ENCODE results near the gene INF2.

The INF2 gene

DNA sequence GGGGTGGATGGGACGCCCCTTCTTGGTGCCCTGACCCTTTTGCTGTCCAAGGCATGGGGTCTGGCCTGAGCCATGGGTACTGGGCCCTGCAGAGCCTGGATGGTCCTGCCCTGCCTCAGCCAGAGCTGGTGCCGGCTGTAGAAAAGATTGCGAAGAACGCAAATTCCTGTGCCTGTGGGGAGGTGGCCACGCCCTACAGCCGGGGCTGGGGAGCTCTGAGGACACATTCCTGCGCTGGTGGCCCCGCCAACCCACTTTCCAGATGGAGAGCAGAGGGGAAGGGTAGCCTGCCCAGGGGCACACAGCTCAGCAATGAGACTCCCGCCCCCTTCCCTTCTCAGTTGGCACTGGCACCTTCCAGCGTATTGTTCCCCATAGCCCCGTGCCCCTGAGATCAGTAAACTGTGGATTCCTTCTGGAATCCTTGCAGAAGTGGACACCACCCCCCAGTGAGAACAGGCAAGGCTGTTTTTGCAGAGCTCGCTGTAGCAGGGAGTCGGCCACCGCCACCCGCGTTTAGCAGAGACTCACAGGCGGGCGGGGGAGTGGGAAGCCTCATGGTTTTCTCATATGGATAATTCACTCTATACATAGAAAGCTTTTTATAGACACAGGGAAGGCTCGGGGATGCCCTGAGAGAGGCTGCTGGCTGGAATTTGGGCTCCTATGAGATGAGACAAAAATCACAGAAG lies 8.6 kb downstream of the INF2 start:
- Mint-ChIP-seq H3K4me1 (ENCODE audit: low read depth) (peaks cover 25% of the 10 kb centered on the region), H3K27me3 (no peaks in the 10 kb centered on the region), H3K9me3 (no peaks in the 10 kb centered on the region), H3K27ac (no peak overlapping the region), H3K4me3 (no peak overlapping the region), H3K36me3 (ENCODE audit: low read depth) (no peaks in the 10 kb centered on the region)

DNA sequence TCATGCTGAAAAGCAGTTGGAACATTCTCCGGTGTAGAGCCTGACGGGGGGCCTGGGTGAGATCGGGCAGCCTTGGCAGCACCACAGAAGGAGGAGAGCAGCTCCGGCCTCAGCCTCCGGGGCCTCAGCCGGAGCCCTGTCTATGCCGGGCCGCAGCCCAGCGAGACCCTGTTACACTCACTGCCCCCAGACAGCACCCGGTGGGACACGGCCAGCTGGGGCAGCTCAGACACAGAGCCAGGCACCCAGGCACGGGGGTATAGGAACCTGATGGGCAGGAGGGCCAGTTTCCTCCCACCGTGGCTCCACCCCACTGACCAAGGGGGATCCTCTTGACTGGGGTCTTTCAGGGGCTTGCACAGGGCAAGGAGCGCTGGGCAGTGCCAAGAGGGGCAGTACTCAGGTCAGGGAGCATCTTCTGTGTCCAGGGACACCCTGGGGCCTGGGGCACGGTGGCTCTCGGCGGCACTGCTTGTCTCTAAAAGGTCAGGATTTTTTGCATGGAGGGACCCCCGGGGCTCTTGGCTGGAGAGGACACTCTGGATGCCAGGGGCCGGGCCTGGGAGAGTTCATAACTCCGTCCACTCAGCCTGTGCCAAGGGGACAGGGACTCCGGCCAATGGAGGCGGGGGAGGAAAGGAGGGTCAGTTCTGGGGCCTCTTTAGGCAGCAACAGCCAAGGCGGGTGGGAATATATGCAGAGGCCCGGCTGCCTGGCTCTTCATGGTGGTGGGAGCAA lies 9.4 kb downstream of the INF2 start:
- Mint-ChIP-seq H3K36me3 (ENCODE audit: low read depth) (peaks cover under 1% of the 10 kb centered on the region), H3K27me3 (no peaks in the 10 kb centered on the region), H3K4me1 (ENCODE audit: low read depth) (peaks cover 22% of the 10 kb centered on the region), H3K9me3 (no peaks in the 10 kb centered on the region), H3K4me3 (no peak overlapping the region), H3K27ac (no peak overlapping the region)

DNA sequence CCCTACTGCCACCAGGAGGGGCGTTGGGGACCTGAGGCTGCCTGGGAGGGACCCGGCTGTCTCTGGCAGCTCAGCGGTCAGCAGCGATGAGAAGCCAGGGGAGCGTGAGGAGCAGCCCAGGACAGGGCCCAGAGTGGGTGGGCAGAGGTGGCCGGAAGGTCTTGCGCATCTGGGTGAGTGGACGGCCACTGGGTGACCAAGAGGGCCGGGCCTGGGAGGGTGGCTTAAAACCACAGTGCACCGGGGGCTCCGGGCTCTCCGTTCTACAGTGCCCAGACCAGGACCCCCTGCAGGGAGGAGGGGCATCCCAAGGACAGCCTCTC lies 10.0 kb downstream of the INF2 start:
- peaks cover 6% of the 10 kb centered on the region for H3K36me3 Mint-ChIP-seq (ENCODE audit: low read depth)
- no peak overlapping the region for H3K4me3 Mint-ChIP-seq
- H3K27me3 Mint-ChIP-seq, result no peaks in the 10 kb centered on the region
- H3K27ac Mint-ChIP-seq, result no peak overlapping the region
- H3K9me3 Mint-ChIP-seq, result no peaks in the 10 kb centered on the region
- peaks cover 18% of the 10 kb centered on the region for H3K4me1 Mint-ChIP-seq (ENCODE audit: low read depth)

DNA sequence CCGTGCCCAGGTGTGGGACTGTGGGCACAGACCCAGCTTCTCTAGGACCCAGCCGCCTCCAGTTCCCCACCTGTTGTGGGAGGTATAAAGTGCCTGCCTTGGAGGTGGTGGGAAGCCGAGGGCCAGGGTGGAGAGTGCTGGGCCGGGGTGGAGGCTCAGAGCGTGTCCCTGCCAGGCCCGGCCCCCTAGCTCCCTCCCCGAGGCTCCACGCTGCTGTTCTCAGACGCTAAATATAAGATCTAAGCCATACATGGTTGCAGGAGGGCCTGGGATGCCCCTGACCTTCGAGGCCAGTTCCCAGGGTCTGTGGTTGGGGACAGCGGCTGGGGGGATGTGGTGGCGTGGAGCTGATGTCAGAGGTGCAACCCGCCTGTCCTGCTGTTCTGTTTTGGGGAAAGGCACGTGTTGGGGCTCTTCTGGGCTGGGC lies 10.8 kb downstream of the INF2 start:
- Mint-ChIP-seq H3K36me3 (ENCODE audit: low read depth) (peaks cover 8% of the 10 kb centered on the region), H3K4me3 (no peak overlapping the region), H3K4me1 (ENCODE audit: low read depth) (peaks cover 9% of the 10 kb centered on the region), H3K9me3 (no peaks in the 10 kb centered on the region), H3K27me3 (no peaks in the 10 kb centered on the region), H3K27ac (peak overlapping the region; percentile 36)

DNA sequence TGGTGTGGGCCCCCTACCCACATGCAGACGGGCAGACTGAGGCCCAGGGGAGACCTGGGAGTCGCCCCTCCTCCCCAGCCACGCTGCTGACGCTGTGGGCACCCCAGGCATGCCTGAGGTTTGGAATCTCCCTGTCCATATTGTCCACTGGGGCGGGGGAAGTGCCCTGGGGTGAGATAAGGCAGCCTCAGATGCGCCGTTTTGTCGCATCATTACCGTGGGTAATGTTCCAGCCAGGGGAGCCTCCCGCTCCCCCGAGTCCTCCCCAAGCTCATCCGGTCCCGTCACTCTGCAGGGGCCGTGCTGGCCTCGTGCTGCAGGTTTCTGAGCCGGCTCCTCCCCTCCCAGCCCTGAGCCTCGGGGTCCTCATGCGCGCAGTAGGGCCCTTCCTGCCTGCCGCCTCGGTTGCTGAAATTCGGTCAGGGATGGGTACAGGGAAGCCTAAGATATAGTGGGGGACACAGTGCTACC lies 11.4 kb downstream of the INF2 start:
- H3K36me3 Mint-ChIP-seq (ENCODE audit: low read depth), result peaks cover 8% of the 10 kb centered on the region
- no peaks in the 10 kb centered on the region for H3K27me3 Mint-ChIP-seq
- H3K27ac Mint-ChIP-seq, result peak overlapping the region; percentile 36
- H3K9me3 Mint-ChIP-seq, result no peaks in the 10 kb centered on the region
- H3K4me3 Mint-ChIP-seq, result no peak overlapping the region
- peaks cover 4% of the 10 kb centered on the region for H3K4me1 Mint-ChIP-seq (ENCODE audit: low read depth)

DNA sequence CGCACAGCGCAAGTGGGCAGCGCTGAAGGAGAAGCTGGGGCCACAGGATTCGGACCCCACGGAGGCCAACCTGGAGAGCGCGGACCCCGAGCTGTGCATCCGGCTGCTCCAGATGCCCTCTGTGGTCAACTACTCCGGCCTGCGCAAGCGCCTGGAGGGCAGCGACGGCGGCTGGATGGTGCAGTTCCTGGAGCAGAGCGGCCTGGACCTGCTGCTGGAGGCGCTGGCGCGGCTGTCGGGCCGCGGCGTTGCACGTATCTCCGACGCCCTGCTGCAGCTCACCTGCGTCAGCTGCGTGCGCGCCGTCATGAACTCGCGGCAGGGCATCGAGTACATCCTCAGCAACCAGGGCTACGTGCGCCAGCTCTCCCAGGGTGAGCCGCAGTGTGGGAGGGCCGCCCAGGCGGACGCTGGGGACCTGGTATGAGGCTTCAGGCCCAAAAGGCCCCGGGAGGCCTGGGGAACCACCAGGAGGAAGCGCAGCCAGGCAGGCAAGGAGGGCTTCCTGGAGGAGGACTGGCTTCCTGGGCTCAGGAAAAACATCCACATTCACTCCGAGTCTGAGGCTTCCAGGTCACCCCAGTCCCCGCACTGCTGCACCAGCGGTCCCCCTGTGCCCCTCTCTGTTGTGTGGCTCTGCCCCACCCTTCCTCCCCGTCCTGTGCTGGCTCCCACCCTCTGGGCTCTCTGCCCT lies 12.1 kb downstream of the INF2 start:
- H3K4me3 Mint-ChIP-seq, result no peak overlapping the region

DNA sequence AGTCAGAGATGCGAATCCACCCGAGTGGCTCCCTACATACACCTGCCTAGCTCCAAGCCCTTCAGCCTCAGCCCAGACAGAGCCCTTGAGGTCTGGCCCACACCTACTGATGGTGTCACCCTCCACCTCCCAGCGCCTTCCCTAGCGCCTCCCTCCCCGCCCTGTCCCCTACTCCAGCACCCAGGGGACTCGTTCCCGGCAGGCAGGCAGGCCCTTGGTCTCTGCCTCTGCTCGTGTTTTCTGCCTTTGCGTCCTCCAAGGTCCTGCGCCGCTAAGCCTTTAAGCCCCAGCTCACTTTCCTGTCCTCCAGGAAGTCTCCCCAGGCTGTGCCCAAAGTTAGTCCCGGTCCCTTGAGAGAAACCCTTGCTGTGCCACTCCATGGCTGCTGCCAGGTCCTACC lies 12.7 kb downstream of the INF2 start:
- H3K36me3 Mint-ChIP-seq (ENCODE audit: low read depth), result peaks cover 8% of the 10 kb centered on the region
- no peak overlapping the region for H3K4me3 Mint-ChIP-seq
- no peaks in the 10 kb centered on the region for H3K9me3 Mint-ChIP-seq
- H3K27ac Mint-ChIP-seq, result no peak overlapping the region
- H3K27me3 Mint-ChIP-seq, result no peaks in the 10 kb centered on the region
- no peaks in the 10 kb centered on the region for H3K4me1 Mint-ChIP-seq (ENCODE audit: low read depth)

More for the DNA sequence above, 12.1 kb downstream of the INF2 start:
- Mint-ChIP-seq H3K27me3 (no peaks in the 10 kb centered on the region), H3K36me3 (ENCODE audit: low read depth) (peaks cover 8% of the 10 kb centered on the region), H3K4me1 (ENCODE audit: low read depth) (no peaks in the 10 kb centered on the region), H3K27ac (no peak overlapping the region), H3K9me3 (no peaks in the 10 kb centered on the region)

DNA sequence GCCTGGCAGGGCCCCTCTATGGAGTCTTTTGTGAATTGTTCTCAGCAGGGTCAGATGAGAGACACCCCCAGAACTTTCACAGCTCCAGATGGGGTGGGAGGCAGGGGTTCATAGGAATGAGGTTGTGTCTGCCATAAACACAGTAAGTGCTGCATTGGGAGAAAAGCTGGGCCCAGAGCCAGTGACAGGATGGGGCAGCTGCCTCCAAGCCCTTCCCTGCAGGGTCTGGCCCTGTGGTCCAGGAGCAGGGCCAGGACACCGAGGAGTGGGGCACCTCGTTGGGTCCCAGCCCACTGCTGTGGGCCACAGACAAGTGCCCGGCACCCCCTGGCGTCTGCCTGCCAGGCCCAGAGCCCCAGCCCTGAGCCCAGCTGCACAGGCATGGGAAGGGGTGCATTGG lies 13.3 kb downstream of the INF2 start:
- no peak overlapping the region for H3K27ac Mint-ChIP-seq
- no peaks in the 10 kb centered on the region for H3K9me3 Mint-ChIP-seq
- peaks cover 8% of the 10 kb centered on the region for H3K36me3 Mint-ChIP-seq (ENCODE audit: low read depth)

DNA sequence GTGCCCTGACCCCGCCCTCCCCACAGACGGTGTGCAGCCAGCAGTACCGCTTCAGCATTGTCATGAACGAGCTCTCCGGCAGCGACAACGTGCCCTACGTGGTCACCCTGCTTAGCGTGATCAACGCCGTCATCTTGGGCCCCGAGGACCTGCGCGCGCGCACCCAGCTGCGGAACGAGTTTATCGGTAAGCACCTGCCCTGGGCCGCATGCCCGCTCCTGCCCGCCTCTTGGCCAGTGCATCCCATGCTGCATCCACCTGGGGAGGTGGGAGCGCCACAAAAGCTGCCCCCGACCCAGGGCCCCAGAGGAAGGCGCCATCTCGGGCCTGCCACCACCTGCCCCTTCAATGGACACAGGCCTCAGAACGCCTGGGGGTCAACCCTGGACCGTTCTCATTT lies 13.9 kb downstream of the INF2 start:
- Mint-ChIP-seq H3K27ac (no peak overlapping the region), H3K9me3 (no peaks in the 10 kb centered on the region), H3K27me3 (no peaks in the 10 kb centered on the region), H3K4me3 (no peak overlapping the region), H3K4me1 (ENCODE audit: low read depth) (no peaks in the 10 kb centered on the region), H3K36me3 (ENCODE audit: low read depth) (peaks cover 8% of the 10 kb centered on the region)

More for the DNA sequence above, 13.3 kb downstream of the INF2 start:
- Mint-ChIP-seq H3K27me3 (no peaks in the 10 kb centered on the region), H3K4me3 (no peak overlapping the region), H3K4me1 (ENCODE audit: low read depth) (no peaks in the 10 kb centered on the region)

DNA sequence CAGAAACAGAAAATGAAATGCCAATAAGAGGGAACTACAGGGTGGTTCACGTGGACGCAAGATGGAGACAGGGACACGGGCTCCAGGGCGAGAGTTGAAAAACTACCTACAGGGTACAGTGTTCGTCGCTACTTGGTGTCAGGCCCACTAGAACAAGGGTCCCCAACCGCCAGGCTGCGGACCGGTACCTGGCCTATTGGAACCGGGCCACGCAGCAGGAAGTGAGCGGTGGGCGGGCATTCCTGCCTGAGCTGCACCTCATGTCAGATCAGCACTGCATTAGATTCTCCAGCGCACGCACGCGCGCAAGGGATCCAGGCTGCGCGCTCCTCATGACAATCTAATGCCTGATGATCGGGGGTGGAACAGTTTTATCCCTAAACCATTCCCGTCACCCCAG lies 14.8 kb downstream of the INF2 start:
- H3K27ac Mint-ChIP-seq, result no peak overlapping the region
- H3K36me3 Mint-ChIP-seq (ENCODE audit: low read depth), result peaks cover 8% of the 10 kb centered on the region
- no peaks in the 10 kb centered on the region for H3K4me1 Mint-ChIP-seq (ENCODE audit: low read depth)
- no peaks in the 10 kb centered on the region for H3K27me3 Mint-ChIP-seq
- H3K9me3 Mint-ChIP-seq, result no peaks in the 10 kb centered on the region
- no peak overlapping the region for H3K4me3 Mint-ChIP-seq

DNA sequence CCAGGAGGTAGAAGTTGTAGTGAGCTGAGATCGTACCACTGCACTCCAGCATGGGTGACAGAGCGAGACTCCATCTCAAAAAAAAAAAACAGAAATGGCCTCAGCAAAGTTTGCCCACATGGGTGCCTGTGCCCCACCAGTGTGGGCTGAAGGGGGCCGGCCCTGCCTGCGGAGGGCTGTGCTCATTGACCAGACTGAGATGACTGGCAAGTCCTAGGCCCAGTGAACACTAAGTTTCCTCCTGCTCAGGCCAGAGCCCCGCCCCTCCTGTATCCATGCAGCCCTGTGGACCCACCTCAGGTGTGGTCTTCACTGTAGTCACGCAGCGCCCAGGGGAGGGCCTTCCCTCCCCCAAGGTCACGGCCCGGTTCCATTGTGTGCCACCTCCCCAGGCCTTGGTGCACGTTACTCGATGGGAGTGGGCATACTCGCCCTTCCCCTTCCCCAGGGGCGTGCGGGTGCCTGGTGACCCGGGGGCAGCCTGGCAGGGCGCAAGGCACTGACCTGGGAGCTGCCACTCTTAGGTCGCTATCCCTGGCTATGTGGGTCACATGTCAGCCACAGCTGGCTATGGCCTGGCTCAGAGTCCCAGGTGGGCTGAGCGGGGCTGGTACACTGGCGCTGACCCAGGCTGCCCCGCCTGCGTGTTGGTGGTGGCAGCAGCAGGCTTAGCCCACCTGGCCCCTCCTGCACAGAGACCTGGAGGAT lies 16.1 kb downstream of the INF2 start:
- Mint-ChIP-seq H3K4me3 (no peak overlapping the region), H3K36me3 (ENCODE audit: low read depth) (peaks cover 12% of the 10 kb centered on the region), H3K4me1 (ENCODE audit: low read depth) (no peaks in the 10 kb centered on the region), H3K27me3 (no peaks in the 10 kb centered on the region), H3K9me3 (no peaks in the 10 kb centered on the region), H3K27ac (no peak overlapping the region)

DNA sequence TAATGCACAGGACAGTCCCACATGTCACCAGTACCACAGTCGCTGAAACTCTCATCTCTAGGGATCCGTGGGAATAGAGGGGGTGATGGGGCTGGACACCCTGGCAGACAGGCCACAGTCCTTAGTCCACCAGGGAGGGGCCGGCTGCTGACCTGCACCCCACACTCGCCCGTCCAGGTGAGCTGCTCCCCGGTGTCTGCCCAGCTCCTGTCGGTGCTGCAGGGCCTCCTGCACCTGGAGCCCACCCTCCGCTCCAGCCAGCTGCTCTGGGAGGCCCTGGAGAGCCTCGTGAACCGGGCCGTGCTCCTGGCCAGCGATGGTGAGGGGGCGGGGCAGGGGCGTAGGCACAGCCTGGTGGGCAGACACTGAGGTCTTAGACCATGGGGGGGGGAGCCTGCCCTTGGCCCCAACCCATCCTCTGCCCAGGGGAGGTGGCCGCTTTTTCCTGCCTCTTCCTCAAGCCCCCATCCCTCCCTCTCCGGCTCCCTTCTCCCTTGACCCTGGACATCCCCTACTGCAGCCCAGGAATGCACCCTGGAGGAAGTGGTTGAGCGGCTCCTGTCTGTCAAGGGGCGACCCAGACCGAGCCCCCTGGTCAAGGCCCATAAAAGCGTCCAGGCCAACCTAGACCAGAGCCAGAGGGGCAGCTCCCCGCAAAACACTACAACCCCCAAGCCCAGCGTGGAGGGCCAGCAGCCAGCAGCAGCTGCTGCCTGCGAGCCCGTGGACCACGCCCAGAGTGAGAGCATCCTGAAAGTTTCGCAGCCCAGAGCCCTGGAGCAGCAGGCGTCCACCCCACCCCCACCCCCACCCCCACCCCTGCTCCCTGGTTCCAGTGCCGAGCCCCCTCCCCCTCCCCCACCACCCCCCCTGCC lies 17.6 kb downstream of the INF2 start:
- H3K4me1 Mint-ChIP-seq (ENCODE audit: low read depth), result no peaks in the 10 kb centered on the region

DNA sequence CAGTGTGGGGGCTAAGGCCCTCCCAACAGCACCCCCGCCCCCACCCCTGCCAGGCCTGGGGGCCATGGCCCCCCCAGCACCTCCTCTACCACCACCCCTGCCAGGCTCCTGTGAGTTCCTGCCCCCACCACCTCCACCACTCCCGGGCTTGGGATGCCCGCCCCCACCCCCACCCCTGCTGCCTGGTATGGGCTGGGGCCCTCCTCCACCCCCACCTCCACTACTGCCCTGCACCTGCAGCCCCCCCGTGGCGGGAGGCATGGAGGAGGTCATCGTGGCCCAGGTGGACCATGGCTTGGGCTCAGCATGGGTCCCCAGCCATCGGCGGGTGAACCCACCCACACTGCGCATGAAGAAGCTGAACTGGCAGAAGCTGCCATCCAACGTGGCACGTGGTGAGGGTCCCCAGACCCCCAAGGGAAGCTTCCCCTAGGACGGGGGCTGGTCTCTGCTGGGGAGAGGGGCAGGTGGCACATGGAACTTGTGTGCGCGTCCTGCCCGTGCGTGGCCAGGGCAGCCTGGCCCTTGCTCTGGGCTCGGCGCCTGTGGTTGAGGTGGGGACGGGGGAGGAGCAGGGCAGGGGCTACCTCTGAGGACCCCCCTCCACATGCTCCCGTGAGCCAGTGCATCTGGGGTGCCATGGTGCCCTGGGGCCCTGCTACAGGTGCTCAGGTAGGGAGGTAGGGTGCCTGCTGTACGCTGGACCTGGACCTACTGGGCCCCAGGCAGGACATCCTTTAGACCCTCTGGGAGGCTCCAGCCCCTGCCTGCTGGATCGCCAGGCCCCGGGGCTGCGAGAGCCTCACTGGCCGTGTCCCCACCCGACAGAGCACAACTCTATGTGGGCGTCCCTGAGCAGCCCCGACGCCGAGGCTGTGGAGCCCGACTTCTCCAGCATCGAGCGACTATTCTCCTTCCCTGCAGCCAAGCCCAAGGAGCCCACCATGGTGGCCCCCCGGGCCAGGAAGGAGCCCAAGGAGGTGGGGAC lies 18.5 kb downstream of the INF2 start:
- H3K27me3 Mint-ChIP-seq, result no peaks in the 10 kb centered on the region
- H3K4me3 Mint-ChIP-seq, result no peak overlapping the region
- H3K36me3 Mint-ChIP-seq (ENCODE audit: low read depth), result peaks cover 13% of the 10 kb centered on the region
- H3K27ac Mint-ChIP-seq, result no peak overlapping the region
- no peaks in the 10 kb centered on the region for H3K4me1 Mint-ChIP-seq (ENCODE audit: low read depth)
- H3K9me3 Mint-ChIP-seq, result no peaks in the 10 kb centered on the region

More for the DNA sequence above, 17.6 kb downstream of the INF2 start:
- H3K36me3 Mint-ChIP-seq (ENCODE audit: low read depth), result peaks cover 13% of the 10 kb centered on the region
- H3K27me3 Mint-ChIP-seq, result no peaks in the 10 kb centered on the region
- no peak overlapping the region for H3K27ac Mint-ChIP-seq
- no peak overlapping the region for H3K4me3 Mint-ChIP-seq
- no peaks in the 10 kb centered on the region for H3K9me3 Mint-ChIP-seq
